H1 (cell line): ENCODE measurements around the gene PDGFA. TPM values are rescaled to one million over a fixed set of nuclear protein-coding genes. Genes with fewer than 3 reads are reported as not detected.
A peak's percentile ranks its signal among the peaks of the same experiment; 100 is the strongest.

ENCODE experiments used
- CTCF ChIA-PET: fragments of 300-600 bp; sonication (Branson Sonifier 250); formaldehyde crosslinking; loops from one replicate; lab custom pipeline; 2021; ENCODE audit not compliant: partially characterized antibody; lab: Charles Lee
- POLR2A ChIA-PET: fragments of 300-600 bp; sonication (Branson Sonifier 250); formaldehyde crosslinking; loops from one replicate; lab custom pipeline; 2021; ENCODE audit warnings: inconsistent platforms; ENCODE audit not compliant: partially characterized antibody; lab: Charles Lee
- DNase-seq, 2 experiments: peaks; one replicate each; pipeline versions ENCODE4 v3.0.0 to v3.0.0-alpha.2; 2010 to 2022; ENCODE audit warnings: low spot score in 2 of 2, low read depth in 1 of 2, mixed read lengths in 1 of 2
- FAIRE-seq: peaks from 2 replicates; lab custom pipeline; 2011; peaks lifted over from hg19 to GRCh38; lab: Jason Lieb, UNC
- H2AFZ ChIP-seq: 2 replicates; pipeline ENCODE4 v1.8.1; 2012; ENCODE audit warnings: low read length, inconsistent platforms
- H2AK5ac ChIP-seq: 2 replicates; pipeline ENCODE4 v1.6.1; 2013; ENCODE audit warnings: low read depth, low read length
- H2BK120ac ChIP-seq: replicated peaks from 2 replicates; pipeline ENCODE3; 2013; ENCODE audit warnings: low read depth, low read length, inconsistent platforms
- H2BK12ac ChIP-seq: 2 replicates; pipeline ENCODE4 v1.6.1; 2013; ENCODE audit warnings: low read depth, low read length
- H2BK15ac ChIP-seq: 2 replicates; pipeline ENCODE4 v1.6.1; 2013; ENCODE audit warnings: low read length
- H2BK20ac ChIP-seq: 2 replicates; pipeline ENCODE4 v1.6.1; 2013; ENCODE audit warnings: low read length
- H2BK5ac ChIP-seq: 2 replicates; pipeline ENCODE4 v1.6.1; 2013; ENCODE audit warnings: low read depth, low read length
- H3K14ac ChIP-seq: 2 replicates; pipeline ENCODE4 v1.6.1; 2013; ENCODE audit warnings: inconsistent platforms; ENCODE audit not compliant: insufficient read length
- H3K18ac ChIP-seq: 2 replicates; pipeline ENCODE4 v1.6.1; 2013; ENCODE audit warnings: low read length; ENCODE audit errors: extremely low read depth
- H3K23ac ChIP-seq: 2 replicates; pipeline ENCODE4 v1.6.1; 2013; ENCODE audit warnings: inconsistent platforms; ENCODE audit not compliant: insufficient read length
- H3K23me2 ChIP-seq: 2 replicates; pipeline ENCODE4 v1.6.1; 2013; ENCODE audit warnings: low read depth, low read length
- H3K27ac ChIP-seq: 2 replicates; pipeline ENCODE4 v1.6.1; 2011; ENCODE audit warnings: low read depth, low read length, inconsistent platforms
- H3K27me3 ChIP-seq, 4 experiments: replicated peaks in 1 of 4; 1 replicate in 1 of 4; 2 replicates in 3 of 4; pipeline versions ENCODE4 v1.6.1 to v1.8.1; 2011 to 2013; ENCODE audit warnings: low read length in 3 of 4, mild to moderate bottlenecking in 3 of 4, inconsistent platforms in 2 of 4, mixed read lengths in 2 of 4, moderate library complexity in 1 of 4; ENCODE audit not compliant: control insufficient read depth in 3 of 4, insufficient read depth in 3 of 4; ENCODE audit errors: extremely low read depth in 1 of 4
- H3K36me3 ChIP-seq, 4 experiments: 2 replicates each; pipeline versions ENCODE4 v1.6.1 to v1.8.1; 2011 to 2013; ENCODE audit warnings: mild to moderate bottlenecking in 4 of 4, low read length in 3 of 4, moderate library complexity in 2 of 4, control low read depth in 1 of 4, inconsistent platforms in 1 of 4; ENCODE audit not compliant: insufficient read depth in 4 of 4, control insufficient read depth in 2 of 4
- H3K4ac ChIP-seq: replicated peaks from 2 replicates; pipeline ENCODE3; 2013; ENCODE audit warnings: low read length, low read depth, mixed read lengths, inconsistent platforms; ENCODE audit not compliant: insufficient read length
- H3K4me1 ChIP-seq, 4 experiments: replicated peaks in 1 of 4; 1 replicate in 1 of 4; 2 replicates in 3 of 4; pipeline versions ENCODE4 v1.6.1 to v1.8.1; 2011 to 2013; ENCODE audit warnings: low read length in 3 of 4, inconsistent platforms in 2 of 4, mixed read lengths in 1 of 4; ENCODE audit not compliant: insufficient read depth in 4 of 4, control insufficient read depth in 3 of 4
- H3K4me2 ChIP-seq, 2 experiments: 2 replicates each; pipeline versions ENCODE4 v1.6.1 to v1.8.1; 2011 to 2013; ENCODE audit warnings: low read depth in 2 of 2, low read length in 2 of 2, control low read depth in 1 of 2, inconsistent platforms in 1 of 2, mild to moderate bottlenecking in 1 of 2; ENCODE audit not compliant: insufficient read depth in 1 of 2
- H3K4me3 ChIP-seq, 4 experiments: fragments of 200-600, 300-600 bp in 1 of 4; sonication (generic), shearing (Covaris generic), sonication (Bioruptor Twin) in 1 of 4; 2 replicates each; pipeline versions ENCODE4 v1.5.1 to v1.8.1; 2011 to 2016; ENCODE audit warnings: low read length in 4 of 4, low read depth in 3 of 4, control low read depth in 2 of 4, inconsistent platforms in 2 of 4, mild to moderate bottlenecking in 2 of 4, mixed read lengths in 1 of 4, moderate library complexity in 1 of 4; ENCODE audit not compliant: insufficient read depth in 2 of 4; ENCODE audit errors: extremely low read depth in 1 of 4
- H3K56ac ChIP-seq: replicated peaks from 2 replicates; pipeline ENCODE3; 2013; ENCODE audit warnings: low read depth, mild to moderate bottlenecking, mixed read lengths, low read length, inconsistent platforms; ENCODE audit not compliant: insufficient read length
- H3K79me1 ChIP-seq: 2 replicates; pipeline ENCODE4 v1.6.1; 2013; ENCODE audit warnings: low read depth, low read length, control low read depth
- H3K79me2 ChIP-seq, 2 experiments: 2 replicates each; pipeline versions ENCODE4 v1.6.1 to v1.8.1; 2012 to 2013; ENCODE audit warnings: low read length in 2 of 2, mild to moderate bottlenecking in 2 of 2, inconsistent platforms in 1 of 2; ENCODE audit not compliant: insufficient read depth in 2 of 2, control insufficient read depth in 1 of 2
- H3K9ac ChIP-seq, 4 experiments: replicated peaks in 1 of 4; 1 replicate in 1 of 4; 2 replicates in 3 of 4; pipeline versions ENCODE4 v1.6.1 to v1.8.1; 2011 to 2013; ENCODE audit warnings: low read depth in 3 of 4, low read length in 3 of 4, control low read depth in 2 of 4, mild to moderate bottlenecking in 2 of 4, moderate library complexity in 2 of 4, inconsistent platforms in 1 of 4; ENCODE audit errors: extremely low read depth in 1 of 4
- H3K9me3 ChIP-seq, 2 experiments: 2 replicates each; pipeline versions ENCODE4 v1.6.1 to v1.8.1; 2012 to 2013; ENCODE audit warnings: mild to moderate bottlenecking in 2 of 2, moderate library complexity in 2 of 2, control low read depth in 1 of 2, inconsistent platforms in 1 of 2, low read depth in 1 of 2, low read length in 1 of 2, mixed read lengths in 1 of 2; ENCODE audit not compliant: insufficient read depth in 2 of 2
- H4K20me1 ChIP-seq, 2 experiments: replicated peaks in 1 of 2; 2 replicates each; pipeline versions ENCODE3 to v1.8.1; 2011 to 2013; ENCODE audit warnings: inconsistent platforms in 2 of 2, low read length in 2 of 2, mild to moderate bottlenecking in 1 of 2; ENCODE audit not compliant: insufficient read depth in 2 of 2, control insufficient read depth in 1 of 2
- H4K5ac ChIP-seq: 2 replicates; pipeline ENCODE4 v1.6.1; 2013; ENCODE audit warnings: low read length, low read depth, mixed read lengths, inconsistent platforms; ENCODE audit not compliant: insufficient read length
- H4K8ac ChIP-seq: 2 replicates; pipeline ENCODE4 v1.8.0; 2013; ENCODE audit warnings: mild to moderate bottlenecking, moderate library complexity, low read length, inconsistent platforms; ENCODE audit not compliant: insufficient read depth; ENCODE audit errors: extremely low read depth
- H4K91ac ChIP-seq: replicated peaks from 2 replicates; pipeline ENCODE3; 2013; ENCODE audit warnings: low read length, mixed read lengths, inconsistent platforms; ENCODE audit not compliant: insufficient read length
- BCL11A ChIP-seq, 2 experiments: IDR thresholded peaks; one replicate each; pipeline ENCODE4 v1.6.1; 2011; ENCODE audit warnings: low read depth in 2 of 2, low read length in 2 of 2, mild to moderate bottlenecking in 2 of 2
- CREB1 ChIP-seq: IDR thresholded peaks from 2 replicates; pipeline ENCODE4 v1.6.1; 2012; ENCODE audit warnings: inconsistent platforms
- EGR1 ChIP-seq: IDR thresholded peaks from 2 replicates; pipeline ENCODE4 v1.6.1; 2011; ENCODE audit warnings: low read depth, low read length, borderline replicate concordance
- JUN ChIP-seq: IDR thresholded peaks from 2 replicates; pipeline ENCODE4 v1.6.1; 2011; ENCODE audit warnings: low read depth, mild to moderate bottlenecking, improper control_type of control experiment, low read length
- MAFK ChIP-seq: IDR thresholded peaks from 2 replicates; pipeline ENCODE4 v1.6.1; 2012; ENCODE audit warnings: low read depth, mild to moderate bottlenecking, improper control_type of control experiment, low read length
- NANOG ChIP-seq: IDR thresholded peaks from 2 replicates; pipeline ENCODE4 v1.6.1; 2011; ENCODE audit warnings: low read length, low read depth, mild to moderate bottlenecking, inconsistent platforms; ENCODE audit not compliant: insufficient read depth, poor library complexity, severe bottlenecking
- NRF1 ChIP-seq: IDR thresholded peaks from 2 replicates; pipeline ENCODE4 v1.6.1; 2011; ENCODE audit warnings: mild to moderate bottlenecking, low read depth, low read length, improper control_type of control experiment
- PHF8 ChIP-seq: fragments of 200-600 bp; sonication (generic); conservative IDR thresholded peaks from 2 replicates; pipeline ENCODE4 v1.7.1; 2012; ENCODE audit warnings: low read depth, mild to moderate bottlenecking, inconsistent platforms, low read length, moderate library complexity
- POLR2A ChIP-seq, 2 experiments: IDR thresholded peaks; 1 replicate in 1 of 2; 2 replicates in 1 of 2; pipeline ENCODE4 v1.6.1; 2011; ENCODE audit warnings: low read depth in 2 of 2, low read length in 2 of 2, mild to moderate bottlenecking in 2 of 2; ENCODE audit errors: control extremely low read depth in 1 of 2
- RBBP5 ChIP-seq: IDR thresholded peaks from 2 replicates; pipeline ENCODE4 v1.7.1; 2012; ENCODE audit warnings: low read depth, mild to moderate bottlenecking, inconsistent platforms, low read length, moderate library complexity, borderline replicate concordance
- RFX5 ChIP-seq: IDR thresholded peaks from 2 replicates; pipeline ENCODE4 v1.6.1; 2011; ENCODE audit warnings: low read depth, low read length, improper control_type of control experiment, borderline replicate concordance
- RNF2 ChIP-seq: fragments of 200-900, 300-1000 bp; sonication (generic); IDR thresholded peaks from 2 replicates; pipeline ENCODE4 v1.7.1; 2016; ENCODE audit warnings: borderline replicate concordance, low read depth, mild to moderate bottlenecking, antibody characterized with exemption, low read length; ENCODE audit not compliant: poor library complexity, severe bottlenecking; ENCODE audit errors: missing control alignments
- TEAD4 ChIP-seq: IDR thresholded peaks from 2 replicates; pipeline ENCODE4 v1.6.1; 2012; ENCODE audit warnings: low read depth, low read length, inconsistent platforms, mixed read lengths
- WGBS, 2 experiments: shearing (Covaris generic) in 1 of 2; methylation state at CpG; one replicate each; pipeline versions ENCODE4 v1.1.6 to v1.1.7; 2013 to 2015; ENCODE audit warnings: low lambda C conversion rate in 2 of 2, mixed read lengths in 2 of 2, inconsistent platforms in 1 of 2, low coverage in 1 of 2, missing lambda C conversion rate in 1 of 2; ENCODE audit not compliant: insufficient replicate concordance in 2 of 2, insufficient coverage in 1 of 2, insufficient read length in 1 of 2; ENCODE audit errors: extremely low coverage in 1 of 2, missing lambda C conversion rate in 1 of 2; 5-methylcytosine and 5-hydroxymethylcytosine counted together
- polyA plus RNA-seq, 7 experiments: library from polyadenylated mRNA; depleted of rRNA in 3 of 7; stranded (reverse) in 5 of 7; unstranded in 2 of 7; fragments of >200 nt in 5 of 7; fragments of 200-250 nt in 2 of 7; gene quantifications; 1 replicate in 5 of 7; 2 replicates in 1 of 7; 4 replicates in 1 of 7; pipeline versions ENCODE4 v1.2.1 to v1.2.3, GENCODE V29; 2011 to 2013; ENCODE audit warnings: missing spikeins in 2 of 7, mixed read lengths in 2 of 7
- total RNA-seq: library from RNA; stranded (reverse); fragmentation: NEBNext Ultra II Directional; extraction: Animal tissue kit (Norgen Biotek cat#: 25700); gene quantifications from 2 replicates; pipeline ENCODE4 v1.2.1, GENCODE V29; 2021

PDGFA gene
- total and polyA plus RNA-seq, 2 of the 8 experiments (the other 6 are each of a cell fraction or from before 2014, with no cell fraction given), result 21.1 to 43.0 TPM

DNA sequence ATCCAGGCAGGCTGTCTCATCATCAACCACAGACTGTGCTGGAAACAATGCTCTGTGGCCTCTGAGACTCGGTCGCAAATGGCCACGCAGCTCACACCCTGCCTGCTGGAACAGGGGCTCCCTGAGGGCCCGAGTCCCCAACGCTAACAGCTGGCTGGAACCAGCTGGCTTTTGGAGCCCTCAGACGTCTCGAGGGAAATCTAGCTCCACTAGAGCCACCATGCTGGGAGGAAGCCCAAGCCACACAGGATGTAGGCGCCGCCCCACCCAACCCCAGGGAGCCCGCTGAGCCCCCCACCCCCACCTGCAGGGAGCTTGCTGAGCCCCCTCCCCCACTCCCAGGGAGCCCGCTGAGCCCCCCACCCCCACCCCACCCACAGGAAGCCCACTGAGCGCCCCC is 21.4 kb upstream of the PDGFA start:
- Histone ChIP-seq H3K4me2 (no peak overlapping the region), H3K23ac (no peak overlapping the region), H2AFZ (no peak overlapping the region), H3K27ac (no peak overlapping the region), H3K23me2 (no peaks in the 10 kb centered on the region), H3K27me3 (peaks cover 0 to 3% (median 0%) of the 10 kb centered on the region in 4 experiments; a peak in 1 of 7 replicates), H3K56ac (no peak overlapping the region), H4K8ac (peak overlapping the region; percentile 64; the same call in 1 of the 2 replicates), H4K91ac (no peak overlapping the region), H2BK12ac (peak overlapping the region; percentile 90; the same call in 1 of the 2 replicates), H3K4me3 (no peak overlapping the region), H2BK5ac (peak overlapping the region; percentile 35; the same call in 1 of the 2 replicates), H3K79me2 (no peaks in the 10 kb centered on the region), H4K5ac (no peak overlapping the region), H2AK5ac (peak overlapping the region; percentile 93; the same call in 1 of the 2 replicates), H2BK15ac (no peak overlapping the region; the same call in 1 of the 2 replicates), H3K79me1 (no peaks in the 10 kb centered on the region), H3K18ac (peak overlapping the region; percentile 1; the same call in 1 of the 2 replicates), H3K14ac (no peak overlapping the region), H2BK20ac (peak overlapping the region; percentile 80; the same call in 1 of the 2 replicates), H3K4ac (no peak overlapping the region), H3K9me3 (peaks cover 0 to 3% of the 10 kb centered on the region in 2 experiments; a peak in 1 of 4 replicates), H3K36me3 (no peaks in the 10 kb centered on the region), H4K20me1 (no peaks in the 10 kb centered on the region), H2BK120ac (peak overlapping the region; percentile 38), H3K4me1 (peaks cover 0 to 15% (median 10%) of the 10 kb centered on the region in 4 experiments; a peak in 5 of 7 replicates), H3K9ac (no peak overlapping the region)
- ChIA-PET POLR2A (no interaction called here), CTCF (no interaction called here)
- TF ChIP-seq EGR1 (no peak), JUN (no peak), RNF2 (no peak), NANOG (no peak), MAFK (no peak), RFX5 (no peak), RBBP5 (no peak), BCL11A (IDR thresholded peaks at IDR 0.05; ENCODE audit: low read depth in 2 of 2, low read length in 2 of 2) (no peak), POLR2A (IDR thresholded peaks at IDR 0.05; ENCODE audit: control extremely low read depth in 1 of 2, low read depth in 2 of 2, low read length in 2 of 2) (no peak), NRF1 (no peak), TEAD4 (no peak), CREB1 (no peak), PHF8 (no peak)
- no peak for FAIRE-seq
- no peak for DNase-seq
- WGBS, 2 experiments, result 93% methylated on average over 6 of the region's 12 CpGs; no CpG with 5 or more reads in 1 of the 2 experiments
